GM18868 (cell line): ENCODE results near the gene SYCP3.
"Not testable (repeated sequence)": the region's sequence is repeated elsewhere in the genome, so short reads cannot be mapped to it uniquely, and the experiment has no call there.

ENCODE experiments used
- ATAC-seq: cut with Tn5 transposase; IDR thresholded peaks from one replicate; pipeline ENCODE4 v1.9.1; 2021; ENCODE audit warnings: mild to moderate bottlenecking, moderate library complexity; ENCODE audit not compliant: unreplicated experiment

The SYCP3 gene

DNA sequence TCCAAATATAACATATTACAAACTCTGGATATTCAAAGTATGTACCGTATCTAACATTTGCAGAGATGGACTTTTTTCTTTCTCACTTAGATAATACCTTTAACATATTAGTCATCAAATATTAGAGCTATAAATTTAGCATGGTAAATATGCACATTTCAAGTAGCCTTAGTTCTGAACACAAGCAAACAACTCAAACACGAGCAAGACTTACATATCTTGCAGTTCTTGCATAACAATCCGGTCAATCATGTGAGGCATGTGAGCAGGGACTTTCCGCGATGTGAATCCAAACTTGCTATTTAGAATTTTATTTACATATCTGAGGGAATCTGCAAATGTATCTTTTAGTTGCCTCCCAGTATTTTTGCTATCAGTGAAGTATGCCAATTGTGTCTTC, 22.1 kb upstream of the SYCP3 start:
- no peak for ATAC-seq

DNA sequence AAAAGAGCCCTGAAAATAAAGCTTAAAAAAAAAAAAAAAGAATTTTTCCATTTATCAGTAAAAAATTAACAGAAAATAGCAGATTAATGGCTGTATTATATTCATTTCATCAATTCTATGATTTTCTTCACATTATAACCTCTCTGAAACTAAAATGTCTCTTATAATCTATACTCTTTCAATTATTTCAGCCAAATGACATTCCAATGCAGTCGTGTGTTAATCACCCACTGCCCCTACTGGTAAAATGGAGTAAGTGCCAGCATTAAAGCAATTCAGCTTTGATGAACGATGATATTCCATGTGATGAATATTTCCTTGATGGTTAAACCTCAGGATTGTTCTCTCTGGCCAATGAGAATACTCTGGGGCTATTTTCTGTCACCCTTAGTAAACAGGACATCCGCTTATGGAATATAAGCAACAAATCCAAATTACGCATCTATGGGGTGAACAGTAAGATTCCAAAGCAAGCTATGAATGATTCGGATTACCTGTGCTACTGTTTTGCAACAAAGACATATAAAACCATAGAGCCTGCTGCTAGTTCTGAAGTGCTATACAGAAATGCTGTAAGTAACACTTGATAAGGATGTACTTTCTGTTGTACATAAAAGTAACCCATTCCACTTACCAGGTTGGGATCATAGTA, 20.3 kb upstream of the SYCP3 start:
- ATAC-seq = peak; percentile 52

DNA sequence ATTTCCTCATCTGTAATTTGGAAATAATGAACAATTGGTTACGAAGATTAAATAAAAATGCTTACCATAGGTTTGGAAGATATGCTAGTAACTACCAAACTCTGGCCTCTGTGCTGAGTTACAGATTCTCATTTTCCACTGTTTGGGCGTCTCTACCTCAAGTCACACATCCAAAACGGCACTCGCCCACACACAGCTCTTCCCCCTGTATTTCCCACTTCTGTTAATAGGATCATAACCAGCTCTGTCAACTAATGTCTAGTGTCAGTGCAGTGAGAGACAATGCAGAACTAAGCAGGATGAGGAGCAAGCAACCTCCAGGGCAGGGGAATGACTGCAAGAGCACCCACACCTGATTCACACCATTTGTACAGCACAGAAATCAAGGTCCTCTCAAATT, 10.9 kb upstream of the SYCP3 start:
- ATAC-seq = no peak

DNA sequence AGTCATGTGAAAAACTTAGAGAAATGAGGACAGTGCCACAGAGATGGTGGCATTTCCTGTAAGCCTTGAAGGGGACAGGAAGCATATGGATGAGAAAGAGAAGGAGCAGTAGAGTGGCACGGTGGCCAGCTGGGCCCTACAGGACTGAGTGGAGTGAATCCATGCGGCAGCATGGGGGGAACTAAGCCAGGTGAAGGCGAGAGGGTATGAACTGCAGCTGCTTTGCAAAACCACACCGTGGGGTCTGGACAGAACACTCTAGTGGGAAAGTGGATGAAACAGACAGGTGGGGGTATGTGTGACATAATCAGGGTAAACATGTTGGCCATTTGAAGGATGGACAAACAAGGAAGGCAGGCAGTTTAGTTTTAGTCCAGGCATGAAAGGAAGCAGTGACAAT, 10.4 kb upstream of the SYCP3 start:
- no peak for ATAC-seq

DNA sequence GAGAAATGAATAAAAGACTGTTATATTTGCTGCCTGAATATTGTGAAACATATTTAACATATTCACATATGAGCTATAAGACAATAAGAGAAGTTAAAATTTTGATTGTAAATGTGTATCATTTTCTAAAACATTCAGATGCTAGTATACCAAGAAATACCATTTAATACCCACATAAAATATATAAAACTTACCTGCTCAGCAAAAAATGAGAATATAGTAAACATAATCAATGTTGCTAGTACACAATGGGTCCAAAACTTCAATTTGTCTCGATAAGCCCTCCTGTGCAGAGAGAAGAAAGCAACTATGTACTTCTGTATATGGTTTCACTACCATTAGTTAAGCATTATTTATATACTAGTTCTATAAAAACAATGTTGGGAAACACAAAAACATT, 9.6 kb upstream of the SYCP3 start:
- ATAC-seq = no peak

DNA sequence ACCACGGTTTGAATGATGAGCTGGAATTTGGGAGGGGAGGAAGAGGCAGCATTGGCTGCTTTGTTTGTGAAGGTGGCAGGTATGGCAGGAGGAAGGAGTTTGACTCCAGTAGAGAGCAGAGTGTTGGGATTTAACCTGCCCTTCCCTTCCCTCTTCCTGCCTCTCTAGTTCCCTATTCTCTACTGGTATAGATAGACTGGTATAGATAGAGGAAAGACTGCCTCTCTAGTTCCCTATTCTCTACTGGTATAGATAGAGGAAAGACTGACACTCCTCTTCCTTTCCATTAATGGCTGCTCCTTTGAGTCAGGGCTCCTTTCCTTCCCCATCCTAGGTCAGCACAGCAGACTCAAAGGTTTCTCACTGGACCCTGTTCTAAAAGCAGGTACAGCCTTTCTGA, 8.4 kb upstream of the SYCP3 start:
- no peak for ATAC-seq

DNA sequence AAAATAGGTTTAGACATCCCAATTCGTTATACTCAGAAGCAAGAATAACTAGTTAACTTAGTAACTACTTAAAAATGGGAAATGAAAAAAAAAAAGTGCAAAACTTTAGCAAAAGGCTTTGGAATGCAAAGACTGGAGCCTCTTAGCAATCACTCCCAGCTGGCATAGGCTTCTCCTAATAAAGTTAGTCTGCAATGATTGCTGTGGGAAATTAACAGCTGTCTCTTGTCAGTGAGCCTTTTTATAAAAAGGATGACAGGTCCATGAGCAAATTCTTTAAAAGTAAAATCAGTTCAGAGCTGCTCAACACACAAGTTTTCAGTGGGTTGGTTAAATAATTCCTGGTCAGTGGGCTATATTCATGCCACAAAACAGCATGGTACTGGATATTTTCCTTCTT, 7.4 kb upstream of the SYCP3 start:
- no peak for ATAC-seq

DNA sequence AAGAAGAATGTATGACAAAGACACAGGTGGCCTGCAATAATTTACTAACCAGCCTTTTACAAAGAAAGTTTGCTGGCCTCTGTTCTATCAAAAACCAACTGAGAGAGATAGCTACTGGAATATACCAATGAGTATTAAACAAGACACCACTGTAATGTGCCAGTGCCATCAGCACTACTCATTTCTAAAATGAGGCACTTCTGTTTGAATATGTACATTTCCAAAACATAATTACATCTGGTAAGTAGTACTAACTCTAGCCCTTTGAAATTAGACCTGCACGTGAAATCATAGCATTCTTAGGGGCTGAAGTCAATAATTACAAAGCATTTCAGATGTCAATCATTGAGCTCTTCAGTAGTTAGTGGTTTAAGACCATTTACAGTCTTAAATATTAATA, 6.9 kb upstream of the SYCP3 start:
- ATAC-seq = no peak

DNA sequence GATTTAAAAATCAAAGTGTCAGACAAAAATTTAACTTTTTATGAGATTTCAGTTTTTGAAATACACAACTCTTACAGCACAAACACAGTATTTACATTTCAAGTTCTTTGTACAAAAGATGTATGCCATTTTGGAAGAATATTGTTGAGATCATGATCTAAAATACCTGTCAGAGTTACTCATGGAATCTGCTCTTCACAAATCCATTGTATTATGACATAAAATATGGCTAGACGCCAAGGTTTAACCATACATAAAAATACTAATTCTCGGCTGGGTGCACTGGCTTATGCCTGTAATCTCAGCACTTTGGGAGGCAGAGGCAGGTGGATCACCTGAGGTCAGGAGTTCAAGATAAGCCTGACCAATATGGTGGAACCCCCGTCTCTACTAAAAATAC, 6.2 kb upstream of the SYCP3 start:
- no peak for ATAC-seq

DNA sequence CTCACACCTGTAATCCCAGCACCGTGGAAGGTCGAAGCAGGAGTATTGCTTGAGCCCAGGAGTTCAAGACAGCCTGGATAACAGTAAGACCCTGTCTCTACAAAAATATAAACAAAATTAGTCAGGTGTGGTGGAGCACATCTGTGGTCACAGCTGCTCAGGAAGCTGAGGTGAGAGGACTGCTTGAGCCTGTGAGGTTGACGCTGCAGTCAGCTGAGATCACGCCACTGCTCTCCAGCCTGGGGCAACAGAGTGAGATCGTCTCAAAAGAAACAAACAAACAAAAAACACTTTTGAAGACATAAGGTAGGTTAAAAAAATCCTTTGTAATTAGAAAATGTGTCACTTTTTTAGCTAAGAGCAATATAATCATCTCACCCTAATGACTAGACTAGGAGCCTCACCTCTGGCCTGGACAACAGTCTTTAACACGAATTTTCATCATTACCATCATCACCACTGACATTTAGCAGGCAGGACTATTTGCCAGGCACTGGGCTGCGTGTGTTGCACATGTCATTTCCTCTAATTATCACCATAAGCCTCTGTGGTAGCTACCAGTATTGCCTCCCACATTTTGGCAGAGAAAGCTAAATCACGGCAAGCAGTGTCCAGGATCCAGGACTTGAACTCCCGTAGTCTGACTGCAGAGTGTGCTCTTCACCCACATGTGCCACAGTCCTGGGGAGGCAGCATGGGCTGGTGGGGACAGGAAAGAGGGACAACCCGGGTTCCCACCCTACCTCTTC, 4.6 kb upstream of the SYCP3 start:
- ATAC-seq = peak; percentile 98

DNA sequence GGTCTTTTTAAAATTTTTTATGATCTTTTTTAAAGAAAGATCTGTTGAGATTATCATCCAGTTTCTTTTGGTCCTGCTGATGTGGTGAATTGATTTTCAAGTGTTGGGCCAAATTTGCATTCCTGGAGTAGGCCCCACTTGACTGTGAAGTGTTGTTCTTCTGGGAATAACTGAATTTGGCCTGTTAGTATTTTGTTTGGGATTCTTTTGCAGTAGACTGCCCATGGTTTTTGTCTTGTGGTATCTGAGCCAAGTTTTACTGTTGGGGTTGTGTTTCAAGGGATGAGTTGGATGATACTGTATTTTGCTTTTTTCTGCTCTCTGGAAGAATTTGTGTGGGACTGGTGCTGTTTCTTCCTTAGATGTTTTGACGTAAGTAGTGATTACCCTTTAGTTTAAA, 4.0 kb upstream of the SYCP3 start:
- no peak for ATAC-seq

DNA sequence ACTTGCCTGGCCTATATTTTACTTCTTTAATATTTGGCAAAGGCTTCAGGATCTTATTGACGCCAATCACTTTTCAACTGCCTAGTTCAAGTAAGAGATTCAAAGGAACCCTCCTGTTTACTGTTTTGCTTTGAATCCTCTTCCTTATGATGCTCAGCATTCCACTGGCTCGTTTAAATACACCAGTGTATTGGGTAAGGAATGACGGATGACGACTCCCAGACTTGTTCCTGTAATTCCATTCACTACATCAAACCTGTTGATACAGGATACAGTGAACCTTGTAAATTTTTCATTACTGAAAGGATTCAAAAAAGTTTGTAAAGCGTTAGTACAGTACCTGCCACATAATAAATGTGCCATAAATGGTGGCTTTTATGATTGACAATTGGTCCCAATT, 1.7 kb upstream of the SYCP3 start:
- no peak for ATAC-seq

DNA sequence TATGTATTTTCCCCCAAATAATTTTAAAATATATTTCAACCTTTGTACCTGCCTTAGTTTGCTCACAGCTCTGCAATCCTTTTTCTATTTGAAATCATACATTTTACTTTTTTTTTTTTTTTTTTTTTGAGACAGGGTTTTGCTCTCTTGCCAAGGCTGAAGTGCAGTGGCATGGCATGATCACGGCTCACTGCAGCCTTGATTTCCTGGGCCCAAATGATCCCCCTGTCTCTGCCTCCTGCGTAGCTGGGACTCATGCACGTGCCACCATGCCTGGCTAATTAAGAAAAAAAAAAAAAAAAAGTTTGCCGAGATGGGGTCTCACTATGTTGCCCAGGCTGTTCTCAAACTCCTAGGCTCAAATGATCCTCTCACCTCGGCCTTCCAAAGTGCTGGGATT, 1.3 kb upstream of the SYCP3 start:
- ATAC-seq = no peak

DNA sequence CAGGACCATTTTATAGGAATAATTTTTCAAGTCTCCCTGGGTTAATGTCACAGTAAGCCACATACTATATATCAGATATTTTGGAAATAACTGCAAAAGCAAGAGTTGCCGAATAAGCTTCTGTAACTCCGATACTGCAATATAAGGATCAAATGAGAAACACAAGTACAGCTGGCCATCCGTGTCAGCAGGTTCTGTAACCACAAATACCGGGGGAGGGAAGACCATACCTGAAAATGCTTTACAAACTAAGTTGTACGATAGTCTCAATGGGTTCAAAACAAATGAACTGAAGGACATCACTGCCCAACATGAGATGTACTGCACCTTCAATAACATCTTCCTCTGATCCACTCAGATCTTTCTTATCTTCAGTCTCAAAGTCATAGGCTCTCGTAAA, 1.8 kb downstream of the SYCP3 start:
- no peak for ATAC-seq

DNA sequence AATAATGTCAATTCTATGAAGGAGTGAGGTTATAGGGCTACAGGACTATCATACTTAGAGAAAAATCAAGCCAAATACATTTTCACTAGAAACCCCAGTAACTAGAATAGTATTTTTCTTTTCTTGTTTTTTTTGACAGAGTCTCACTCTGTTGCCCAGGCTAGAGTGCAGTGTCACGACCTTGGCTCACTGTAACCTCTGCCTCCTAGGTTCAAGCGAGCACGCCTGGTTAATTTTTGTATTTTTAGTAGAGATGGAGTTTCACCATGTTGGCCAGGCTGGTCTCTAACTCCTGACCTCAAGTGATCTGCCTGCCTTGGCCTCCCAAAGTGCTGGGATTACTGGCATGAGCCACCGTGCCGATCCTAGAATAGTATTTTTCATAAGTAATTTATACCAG, 4.8 kb downstream of the SYCP3 start:
- not testable (repeated sequence) for ATAC-seq

DNA sequence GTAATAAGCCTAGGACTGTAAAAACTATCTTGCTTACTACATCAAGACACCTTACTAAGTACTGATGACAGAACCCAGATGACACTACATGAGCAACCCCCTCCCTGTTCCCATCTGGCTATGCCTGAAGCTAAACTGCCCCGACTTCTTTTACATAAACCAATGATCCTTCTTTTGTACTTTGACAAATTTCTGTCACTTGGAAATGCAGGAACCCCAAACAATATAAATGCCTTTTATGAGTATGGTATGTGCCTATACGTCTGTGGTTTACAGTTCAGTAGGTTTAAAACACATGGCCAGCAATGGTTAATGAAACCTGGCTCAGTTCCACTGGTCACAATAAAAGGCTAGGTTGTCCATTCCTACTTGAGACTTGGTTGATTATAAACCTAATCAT, 6.1 kb downstream of the SYCP3 start:
- ATAC-seq = no peak

DNA sequence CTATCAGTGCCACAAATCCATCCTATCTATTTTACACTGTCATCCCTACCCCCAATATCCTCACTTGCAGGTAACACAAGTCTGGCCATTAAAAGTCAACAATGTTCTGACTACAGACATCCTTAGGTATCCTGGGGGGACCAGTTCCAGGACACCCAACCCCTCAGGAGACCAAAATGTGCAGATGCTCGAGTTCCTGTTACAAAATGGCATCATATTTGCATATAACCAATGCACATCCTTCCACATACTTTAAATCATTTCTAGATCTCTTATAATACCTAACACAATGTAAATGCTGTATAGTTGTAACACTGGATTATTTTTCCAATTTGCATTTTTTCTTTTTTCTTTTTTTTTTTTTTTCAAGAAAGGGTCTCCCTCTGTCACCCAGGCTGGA, 6.9 kb downstream of the SYCP3 start:
- no peak for ATAC-seq

DNA sequence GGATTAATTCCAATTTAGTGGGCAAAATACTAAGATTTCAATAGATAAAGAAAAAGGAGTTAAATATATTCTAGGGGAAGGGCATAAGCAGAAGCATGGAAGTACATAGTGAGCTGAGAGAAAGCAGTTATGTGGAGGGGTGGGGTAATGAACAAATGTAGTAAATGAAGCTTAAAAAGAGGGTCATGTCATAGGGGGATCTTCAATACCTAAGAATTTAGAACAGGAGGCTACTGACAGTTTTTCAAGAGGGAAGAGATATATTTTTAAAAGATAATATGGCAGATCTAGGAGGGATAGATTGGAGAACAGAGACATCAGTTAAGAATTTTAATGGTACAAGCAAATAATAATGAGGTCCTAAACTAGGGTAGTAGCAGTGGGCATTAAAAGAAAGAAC, 9.4 kb downstream of the SYCP3 start:
- ATAC-seq = no peak

DNA sequence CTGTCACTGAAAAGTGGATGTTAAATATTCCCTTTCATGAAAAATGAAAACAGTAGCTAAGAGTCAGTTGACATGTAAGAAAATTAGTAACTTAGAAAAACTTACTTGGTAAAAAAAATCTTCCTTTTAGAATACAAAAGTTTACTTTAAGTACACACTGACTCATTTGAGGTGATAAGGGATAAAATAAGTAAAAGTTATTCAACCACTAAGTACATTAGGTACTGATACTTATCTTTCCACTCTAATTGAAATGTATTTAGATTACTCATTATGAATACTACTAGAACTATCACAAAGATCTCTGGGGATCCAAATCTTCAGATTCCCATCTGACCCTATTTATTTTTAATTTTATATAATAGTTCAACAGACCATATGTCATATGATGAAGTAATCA, 12.2 kb downstream of the SYCP3 start:
- no peak for ATAC-seq

DNA sequence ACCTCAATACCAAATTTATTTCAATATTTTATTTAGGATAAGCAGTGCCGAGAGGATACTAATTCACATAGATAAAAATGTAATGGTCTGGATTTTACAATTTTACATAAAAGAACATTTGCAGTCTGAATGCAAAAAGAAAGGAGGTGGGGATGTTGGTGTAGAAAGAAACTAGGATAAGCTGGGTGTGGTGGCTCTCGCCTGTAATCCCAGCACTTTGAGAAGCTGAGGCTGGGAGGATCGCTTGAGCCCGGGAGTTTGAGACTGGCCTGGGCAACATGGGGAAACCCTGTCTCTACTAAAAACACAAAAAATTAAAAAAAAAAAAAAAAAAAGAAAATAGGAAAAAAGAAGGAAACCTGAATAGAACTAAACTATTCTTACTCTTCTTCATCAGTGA, 16.9 kb downstream of the SYCP3 start:
- ATAC-seq = no peak

DNA sequence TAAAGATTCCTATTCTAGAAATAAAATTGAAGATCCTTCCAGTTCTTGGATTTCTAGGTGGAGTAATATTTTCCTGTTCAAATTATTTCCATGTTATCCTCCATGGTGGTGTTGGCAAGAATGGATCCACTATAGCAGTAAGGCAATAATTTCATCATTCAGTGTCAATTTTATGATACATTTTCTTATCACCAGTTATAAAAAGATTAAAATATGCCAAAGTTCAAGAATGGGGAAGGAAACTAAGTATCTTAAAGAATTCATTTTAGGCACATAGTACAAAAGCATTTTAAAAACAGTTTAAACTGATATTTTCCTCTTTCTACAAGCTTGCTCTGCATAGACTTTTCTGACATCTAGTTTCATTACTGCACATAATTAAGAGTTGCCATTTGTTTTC, 19.1 kb downstream of the SYCP3 start:
- no peak for ATAC-seq

DNA sequence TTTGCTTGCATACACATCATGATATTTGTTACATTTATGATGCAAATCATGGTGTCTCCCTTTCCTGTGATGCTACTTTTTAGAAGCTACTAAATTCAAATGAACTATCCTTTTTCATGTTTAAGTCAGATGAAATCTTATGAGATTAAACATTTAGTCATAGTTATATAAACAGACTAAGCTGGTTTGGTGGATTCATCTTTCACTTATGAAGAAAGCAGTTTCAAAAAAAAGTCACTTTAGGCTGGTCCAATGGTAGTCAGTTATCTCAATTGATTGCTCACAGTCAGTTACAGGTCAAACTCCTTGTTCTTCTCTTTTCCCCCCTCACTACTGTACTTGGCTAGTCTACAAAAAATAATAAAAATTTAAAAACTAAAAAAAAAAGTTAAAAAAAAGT, 19.7 kb downstream of the SYCP3 start:
- ATAC-seq = no peak

DNA sequence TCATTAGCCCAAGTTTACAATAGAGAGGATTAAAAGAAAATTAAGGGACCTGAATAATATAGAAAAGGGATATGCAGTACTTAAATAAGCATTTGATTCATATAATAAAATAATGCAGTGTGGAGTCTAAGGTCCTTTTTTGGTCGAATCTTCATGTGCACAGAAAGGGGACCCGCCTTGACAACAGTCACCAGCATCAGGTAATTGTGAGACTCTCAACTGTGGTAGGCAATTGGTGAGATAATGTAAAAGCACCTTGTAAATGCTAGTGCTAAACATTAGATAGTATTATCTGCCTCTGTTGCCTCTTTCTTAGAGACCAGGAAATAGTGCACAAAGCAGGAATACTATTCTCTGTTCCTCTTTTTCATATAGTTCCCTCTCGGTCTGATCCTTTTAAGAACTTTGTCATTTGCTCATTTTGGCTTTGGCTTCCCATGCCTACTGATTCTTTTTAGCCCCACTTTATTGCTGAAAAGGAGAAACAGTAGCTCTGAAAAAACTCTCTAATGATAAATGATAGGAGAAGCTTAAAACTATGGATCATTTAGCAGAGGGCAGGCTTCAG, 24.3 kb downstream of the SYCP3 start:
- no peak for ATAC-seq
